Measurements from ENCODE around the gene SMYD2. TPM values are rescaled to one million over a fixed set of nuclear protein-coding genes. Genes with fewer than 3 reads are reported as not detected.

Gene SMYD2
- total and polyA plus RNA-seq, 2 donors: 39.9 to 45.0 TPM

DNA sequence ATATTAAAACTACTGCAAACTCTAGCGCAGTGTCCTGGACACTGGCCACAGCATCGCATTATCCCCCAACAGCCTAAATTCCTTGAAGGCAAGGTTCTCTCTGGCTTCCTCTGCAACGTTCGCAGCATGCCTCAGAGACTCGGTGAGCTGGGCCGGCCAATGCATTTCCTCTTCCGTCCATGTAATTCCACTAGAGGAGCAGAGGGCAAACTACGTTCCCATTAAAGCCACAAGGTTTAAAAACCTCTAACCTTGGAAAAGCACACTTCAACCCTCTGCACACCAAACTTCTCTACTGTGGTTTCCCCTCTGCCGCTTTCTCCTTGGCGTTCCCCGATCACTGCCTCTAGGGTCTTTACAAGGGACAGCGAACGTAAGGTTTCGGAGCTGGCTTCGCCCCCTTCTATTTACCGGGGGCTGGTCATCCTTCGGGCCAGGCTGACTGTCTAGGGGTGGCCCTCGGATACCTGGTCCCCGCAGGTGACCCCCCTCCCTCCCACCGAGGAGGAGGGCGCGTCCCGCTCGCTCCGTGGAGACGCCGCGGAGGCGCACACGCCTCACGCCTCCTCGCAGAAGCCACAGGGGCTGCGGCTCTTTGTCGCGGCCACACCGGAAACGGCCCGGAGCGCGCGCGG lies 456 bp upstream of the SMYD2 start:
- peak in 3 of 9 donors; percentile 32 to 68 (median 39) for DNase-seq (ENCODE audit: low read depth in 6 of 9, low spot score in 9 of 9)
- Histone ChIP-seq H3K4me3 (ENCODE audit: low read length in 2 of 2) (peak overlapping the region; percentile 72 to 94), H3K9me3 (ENCODE audit: control insufficient read depth in 2 of 2, insufficient read depth in 1 of 2, low read length in 1 of 2) (no peaks in the 10 kb centered on the region), H3K27ac (ENCODE audit: low read depth in 1 of 2, low read length in 1 of 2) (peak overlapping the region; percentile 82 to 97), H3K27me3 (ENCODE audit: control insufficient read depth in 2 of 2, insufficient read depth in 1 of 2, low read length in 1 of 2) (no peaks in the 10 kb centered on the region), H3K4me1 (ENCODE audit: control insufficient read depth in 2 of 2, insufficient read depth in 2 of 2, low read length in 2 of 2) (peaks cover 13 to 28% of the 10 kb centered on the region in 2 donors), H3K36me3 (ENCODE audit: control insufficient read depth in 2 of 2, insufficient read depth in 2 of 2, low read length in 1 of 2) (no peaks in the 10 kb centered on the region)
- WGBS: 1% methylated on average over 42 of the region's 42 CpGs

- peaks cover 13 to 28% of the 10 kb centered on the region in 2 donors for H3K4me1 ChIP-seq (ENCODE audit: control insufficient read depth in 2 of 2, insufficient read depth in 2 of 2, low read length in 2 of 2)
Observed at GRCh38 chr1:214281720-214282629, 1.0 kb downstream of the SMYD2 start.

DNA sequence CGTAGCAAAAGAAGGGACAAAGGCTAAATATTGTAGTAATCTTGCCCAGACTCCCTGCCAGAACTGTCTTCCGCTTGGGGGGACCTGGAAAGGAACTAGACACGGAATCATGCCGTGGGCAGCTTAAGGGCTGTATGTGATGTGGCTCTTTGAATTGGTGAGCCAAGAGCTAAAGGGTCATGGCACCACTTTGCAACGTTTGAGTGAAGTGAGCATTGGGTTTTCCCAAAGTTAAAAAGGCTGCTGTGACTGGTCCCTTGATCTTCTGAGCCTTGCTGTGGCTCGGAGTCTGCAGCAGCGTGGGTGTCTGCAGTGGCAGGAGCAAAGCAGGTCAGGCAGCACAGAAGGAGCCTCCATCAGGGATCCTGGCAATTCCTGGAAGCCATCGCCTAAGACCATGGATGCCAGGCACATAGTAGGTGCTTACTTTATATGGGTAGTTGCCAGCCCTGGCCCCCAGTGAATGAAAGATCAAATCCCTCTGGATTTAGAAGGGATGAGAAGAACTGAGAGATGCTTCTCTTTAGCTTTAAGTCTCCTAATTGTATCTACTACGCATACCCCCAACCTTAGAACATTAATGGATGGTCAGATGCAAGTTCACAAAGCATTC lies 1.8 kb downstream of the SMYD2 start:
- DNase-seq (ENCODE audit: low read depth in 6 of 9, low spot score in 9 of 9): peak in 1 of 9 donors; percentile 12
- H3K9me3 ChIP-seq (ENCODE audit: control insufficient read depth in 2 of 2, insufficient read depth in 1 of 2, low read length in 1 of 2): no peaks in the 10 kb centered on the region
- peak overlapping the region in 1 of 2 donors; percentile 69 for H3K27ac ChIP-seq (ENCODE audit: low read depth in 1 of 2, low read length in 1 of 2)
- no peaks in the 10 kb centered on the region for H3K36me3 ChIP-seq (ENCODE audit: control insufficient read depth in 2 of 2, insufficient read depth in 2 of 2, low read length in 1 of 2)
- H3K4me3 ChIP-seq (ENCODE audit: low read length in 2 of 2): no peak overlapping the region
- WGBS: 84% methylated on average over 9 of the region's 9 CpGs
- H3K27me3 ChIP-seq (ENCODE audit: control insufficient read depth in 2 of 2, insufficient read depth in 1 of 2, low read length in 1 of 2): no peaks in the 10 kb centered on the region
- H3K4me1 ChIP-seq (ENCODE audit: control insufficient read depth in 2 of 2, insufficient read depth in 2 of 2, low read length in 2 of 2): peaks cover 13 to 28% of the 10 kb centered on the region in 2 donors

More at GRCh38 chr1:214281720-214282629, 1.0 kb downstream of the SMYD2 start:
- DNase-seq (ENCODE audit: low read depth in 6 of 9, low spot score in 9 of 9): peak in 1 of 9 donors; percentile 17
- H3K36me3 ChIP-seq (ENCODE audit: control insufficient read depth in 2 of 2, insufficient read depth in 2 of 2, low read length in 1 of 2): no peaks in the 10 kb centered on the region
- H3K4me3 ChIP-seq (ENCODE audit: low read length in 2 of 2): peak overlapping the region; percentile 61 to 94
- 41% methylated on average over 14 of the region's 14 CpGs for WGBS
- H3K9me3 ChIP-seq (ENCODE audit: control insufficient read depth in 2 of 2, insufficient read depth in 1 of 2, low read length in 1 of 2): no peaks in the 10 kb centered on the region
- H3K27me3 ChIP-seq (ENCODE audit: control insufficient read depth in 2 of 2, insufficient read depth in 1 of 2, low read length in 1 of 2): no peaks in the 10 kb centered on the region
- H3K27ac ChIP-seq (ENCODE audit: low read depth in 1 of 2, low read length in 1 of 2): peak overlapping the region in 1 of 2 donors; percentile 97

DNA sequence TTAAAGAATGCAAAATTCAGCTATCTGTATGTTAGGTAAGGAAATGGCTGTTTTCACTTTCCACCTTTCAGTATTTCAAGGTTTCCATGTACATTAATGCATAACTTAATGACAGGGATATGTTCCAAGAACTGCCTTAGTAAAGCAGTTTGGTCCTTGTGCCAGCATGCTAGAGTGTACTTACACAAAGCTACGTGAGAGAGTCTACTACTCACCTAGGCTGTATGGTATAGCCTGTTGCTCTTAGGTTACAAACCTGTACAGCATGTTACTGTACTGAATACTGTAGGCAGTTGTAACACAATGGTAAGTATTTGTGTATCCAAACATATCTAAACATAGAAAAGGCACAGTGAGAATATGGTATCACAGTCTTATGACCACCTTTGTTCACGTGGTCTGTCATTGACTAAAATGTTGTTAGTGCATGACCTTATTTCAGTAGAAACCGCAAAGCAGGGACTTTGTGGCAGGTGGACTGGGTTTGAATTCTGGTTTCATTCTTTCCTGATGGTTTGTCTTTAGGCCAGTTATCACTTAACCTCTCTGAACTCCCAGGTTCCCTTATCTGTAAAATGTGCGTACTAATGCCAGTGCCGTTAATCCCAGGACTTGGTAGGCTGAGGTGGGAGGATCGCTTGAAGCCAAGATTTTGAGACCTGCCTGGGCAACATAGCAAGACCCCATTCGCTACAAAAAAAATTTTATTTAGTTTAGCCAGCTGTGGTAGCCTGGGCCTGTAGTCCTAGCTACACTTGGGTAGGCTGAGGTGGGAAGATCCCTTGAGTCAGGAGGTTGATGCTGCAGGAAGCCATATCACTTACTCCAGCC lies 4.9 kb downstream of the SMYD2 start:
- 96% methylated on average over 7 of the region's 7 CpGs for WGBS
- H3K4me1 ChIP-seq (ENCODE audit: control insufficient read depth in 2 of 2, insufficient read depth in 2 of 2, low read length in 2 of 2): peaks cover 8 to 13% of the 10 kb centered on the region in 2 donors
- H3K9me3 ChIP-seq (ENCODE audit: control insufficient read depth in 2 of 2, insufficient read depth in 1 of 2, low read length in 1 of 2): peaks cover 0 to 5% of the 10 kb centered on the region in 2 donors
- H3K27ac ChIP-seq (ENCODE audit: low read depth in 1 of 2, low read length in 1 of 2): no peak overlapping the region
- no peaks in the 10 kb centered on the region for H3K27me3 ChIP-seq (ENCODE audit: control insufficient read depth in 2 of 2, insufficient read depth in 1 of 2, low read length in 1 of 2)
- DNase-seq (ENCODE audit: low read depth in 6 of 9, low spot score in 9 of 9): no peak
- H3K36me3 ChIP-seq (ENCODE audit: control insufficient read depth in 2 of 2, insufficient read depth in 2 of 2, low read length in 1 of 2): no peaks in the 10 kb centered on the region
- H3K4me3 ChIP-seq (ENCODE audit: low read length in 2 of 2): no peak overlapping the region

DNA sequence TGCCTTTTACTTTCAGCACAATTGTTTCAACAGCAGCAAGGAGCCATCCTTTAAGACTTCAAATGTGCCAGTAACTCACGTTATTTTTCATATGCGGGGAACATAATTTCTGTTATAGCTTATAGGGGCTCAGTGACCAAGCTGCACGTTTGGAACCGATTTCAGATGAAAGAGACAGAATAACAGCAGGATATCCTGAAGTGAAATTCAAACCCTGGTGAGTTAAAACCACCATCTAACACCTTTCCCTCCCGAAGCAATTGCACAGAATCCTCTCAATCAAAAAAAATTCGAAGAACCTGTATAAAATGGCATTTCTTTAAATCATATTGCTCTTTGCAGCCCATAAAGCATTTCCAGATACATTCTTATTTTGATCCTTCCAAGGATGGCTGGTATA lies 6.9 kb downstream of the SMYD2 start:
- 28% methylated on average over 6 of the region's 6 CpGs for WGBS
- DNase-seq (ENCODE audit: low read depth in 6 of 9, low spot score in 9 of 9): no peak
- Histone ChIP-seq H3K27me3 (ENCODE audit: control insufficient read depth in 2 of 2, insufficient read depth in 1 of 2, low read length in 1 of 2) (no peaks in the 10 kb centered on the region), H3K36me3 (ENCODE audit: control insufficient read depth in 2 of 2, insufficient read depth in 2 of 2, low read length in 1 of 2) (no peaks in the 10 kb centered on the region), H3K4me3 (ENCODE audit: low read length in 2 of 2) (no peak overlapping the region), H3K27ac (ENCODE audit: low read depth in 1 of 2, low read length in 1 of 2) (no peak overlapping the region), H3K9me3 (ENCODE audit: control insufficient read depth in 2 of 2, insufficient read depth in 1 of 2, low read length in 1 of 2) (peaks cover 0 to 5% of the 10 kb centered on the region in 2 donors), H3K4me1 (ENCODE audit: control insufficient read depth in 2 of 2, insufficient read depth in 2 of 2, low read length in 2 of 2) (peaks cover 0 to 1% of the 10 kb centered on the region in 2 donors)

- no peak overlapping the region for H3K4me3 ChIP-seq (ENCODE audit: low read length in 2 of 2)
- H3K27me3 ChIP-seq (ENCODE audit: control insufficient read depth in 2 of 2, insufficient read depth in 1 of 2, low read length in 1 of 2): no peaks in the 10 kb centered on the region
- peak overlapping the region in 1 of 2 donors; percentile 31 for H3K27ac ChIP-seq (ENCODE audit: low read depth in 1 of 2, low read length in 1 of 2)
- 93% methylated on average over 7 of the region's 7 CpGs for WGBS
- no peak for DNase-seq (ENCODE audit: low read depth in 6 of 9, low spot score in 9 of 9)
- H3K4me1 ChIP-seq (ENCODE audit: control insufficient read depth in 2 of 2, insufficient read depth in 2 of 2, low read length in 2 of 2): no peaks in the 10 kb centered on the region
- H3K9me3 ChIP-seq (ENCODE audit: control insufficient read depth in 2 of 2, insufficient read depth in 1 of 2, low read length in 1 of 2): peaks cover 0 to 5% of the 10 kb centered on the region in 2 donors
- H3K36me3 ChIP-seq (ENCODE audit: control insufficient read depth in 2 of 2, insufficient read depth in 2 of 2, low read length in 1 of 2): no peaks in the 10 kb centered on the region
Observed at GRCh38 chr1:214289574-214290272, 8.8 kb downstream of the SMYD2 start.

GRCh38 chr1:214290424-214291037 lies 9.6 kb downstream of the SMYD2 start:
- no peaks in the 10 kb centered on the region for H3K36me3 ChIP-seq (ENCODE audit: control insufficient read depth in 2 of 2, insufficient read depth in 2 of 2, low read length in 1 of 2)
- H3K4me3 ChIP-seq (ENCODE audit: low read length in 2 of 2): no peak overlapping the region
- WGBS: 94% methylated on average over 5 of the region's 5 CpGs
- peaks cover 0 to 5% of the 10 kb centered on the region in 2 donors for H3K9me3 ChIP-seq (ENCODE audit: control insufficient read depth in 2 of 2, insufficient read depth in 1 of 2, low read length in 1 of 2)
- no peak for DNase-seq (ENCODE audit: low read depth in 6 of 9, low spot score in 9 of 9)
- H3K4me1 ChIP-seq (ENCODE audit: control insufficient read depth in 2 of 2, insufficient read depth in 2 of 2, low read length in 2 of 2): no peaks in the 10 kb centered on the region
- H3K27ac ChIP-seq (ENCODE audit: low read depth in 1 of 2, low read length in 1 of 2): no peak overlapping the region
- H3K27me3 ChIP-seq (ENCODE audit: control insufficient read depth in 2 of 2, insufficient read depth in 1 of 2, low read length in 1 of 2): no peaks in the 10 kb centered on the region

- Histone ChIP-seq H3K27me3 (ENCODE audit: control insufficient read depth in 2 of 2, insufficient read depth in 1 of 2, low read length in 1 of 2) (no peaks in the 10 kb centered on the region), H3K36me3 (ENCODE audit: control insufficient read depth in 2 of 2, insufficient read depth in 2 of 2, low read length in 1 of 2) (no peaks in the 10 kb centered on the region), H3K9me3 (ENCODE audit: control insufficient read depth in 2 of 2, insufficient read depth in 1 of 2, low read length in 1 of 2) (peaks cover 0 to 5% of the 10 kb centered on the region in 2 donors), H3K4me1 (ENCODE audit: control insufficient read depth in 2 of 2, insufficient read depth in 2 of 2, low read length in 2 of 2) (peaks cover 0 to 2% of the 10 kb centered on the region in 2 donors), H3K27ac (ENCODE audit: low read depth in 1 of 2, low read length in 1 of 2) (no peak overlapping the region), H3K4me3 (ENCODE audit: low read length in 2 of 2) (no peak overlapping the region)
- no peak for DNase-seq (ENCODE audit: low read depth in 6 of 9, low spot score in 9 of 9)
- WGBS: 97% methylated on average over 3 of the region's 3 CpGs
Observed at GRCh38 chr1:214292322-214292721, 11.4 kb downstream of the SMYD2 start.
